ENCODE results near the gene CTAGE9.

Gene CTAGE9

DNA sequence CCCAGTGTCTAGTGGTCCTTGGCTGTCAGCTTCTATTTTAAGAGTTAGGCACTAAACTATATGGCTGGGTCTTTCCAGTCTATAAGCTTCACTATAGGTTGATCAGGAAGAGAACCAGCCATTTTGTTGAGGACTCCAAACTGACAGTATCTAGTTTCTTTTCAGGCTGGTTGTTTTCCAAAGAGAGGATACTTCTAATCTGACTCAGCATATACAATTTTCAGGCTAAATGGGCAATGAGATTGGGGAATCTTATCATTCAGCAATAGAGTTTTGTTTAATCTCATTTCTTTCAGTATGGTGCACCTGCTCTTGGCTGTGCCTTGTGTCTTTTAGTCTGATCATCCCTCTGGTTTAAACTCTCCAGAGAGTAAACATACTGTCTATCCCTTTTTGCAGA, 20.4 kb upstream of the CTAGE9 start:
- TF ChIP-seq, protein P1, sequence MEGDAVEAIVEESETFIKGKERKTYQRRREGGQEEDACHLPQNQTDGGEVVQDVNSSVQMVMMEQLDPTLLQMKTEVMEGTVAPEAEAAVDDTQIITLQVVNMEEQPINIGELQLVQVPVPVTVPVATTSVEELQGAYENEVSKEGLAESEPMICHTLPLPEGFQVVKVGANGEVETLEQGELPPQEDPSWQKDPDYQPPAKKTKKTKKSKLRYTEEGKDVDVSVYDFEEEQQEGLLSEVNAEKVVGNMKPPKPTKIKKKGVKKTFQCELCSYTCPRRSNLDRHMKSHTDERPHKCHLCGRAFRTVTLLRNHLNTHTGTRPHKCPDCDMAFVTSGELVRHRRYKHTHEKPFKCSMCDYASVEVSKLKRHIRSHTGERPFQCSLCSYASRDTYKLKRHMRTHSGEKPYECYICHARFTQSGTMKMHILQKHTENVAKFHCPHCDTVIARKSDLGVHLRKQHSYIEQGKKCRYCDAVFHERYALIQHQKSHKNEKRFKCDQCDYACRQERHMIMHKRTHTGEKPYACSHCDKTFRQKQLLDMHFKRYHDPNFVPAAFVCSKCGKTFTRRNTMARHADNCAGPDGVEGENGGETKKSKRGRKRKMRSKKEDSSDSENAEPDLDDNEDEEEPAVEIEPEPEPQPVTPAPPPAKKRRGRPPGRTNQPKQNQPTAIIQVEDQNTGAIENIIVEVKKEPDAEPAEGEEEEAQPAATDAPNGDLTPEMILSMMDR (IDR thresholded peaks at IDR 0.05; ENCODE audit: insufficient read depth, low read length, poor library complexity, severe bottlenecking), result no peak
- DNase-seq (ENCODE audit: extremely low read depth, insufficient read length), result no peak
- no peaks in the 10 kb centered on the region; the same call in 1 of the 2 replicates for H3K27me3 ChIP-seq (replicated peaks; ENCODE audit: control insufficient read depth, insufficient read depth, low read length)
- no peaks in the 10 kb centered on the region for H3K36me3 ChIP-seq (ENCODE audit: control insufficient read depth, insufficient read depth, low read length)
- H3K4me3 ChIP-seq (replicated peaks; ENCODE audit: low read depth, low read length), result no peak overlapping the region

DNA sequence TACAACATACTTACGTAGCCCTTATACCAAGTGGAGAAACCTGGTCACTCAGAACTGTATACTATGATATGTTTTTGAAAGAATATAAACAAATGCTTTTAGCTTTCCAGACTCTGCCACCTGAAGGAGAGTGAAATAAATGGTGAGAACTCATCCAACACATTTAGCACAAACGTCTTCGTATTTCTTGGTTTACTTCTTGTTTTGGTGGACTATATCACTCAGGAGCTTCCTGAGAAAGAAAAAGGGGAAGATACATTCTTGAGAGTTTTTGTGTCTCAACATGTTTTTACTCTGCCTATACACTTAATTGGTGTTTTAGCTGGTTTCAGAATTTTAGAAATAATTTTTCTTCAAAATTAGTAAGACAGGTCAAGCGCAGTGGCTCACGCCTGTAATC, 19.4 kb upstream of the CTAGE9 start:
- TF ChIP-seq, protein P1 (IDR thresholded peaks at IDR 0.05; ENCODE audit: insufficient read depth, low read length, poor library complexity, severe bottlenecking), result no peak
- no peak for DNase-seq (ENCODE audit: extremely low read depth, insufficient read length)
- H3K4me3 ChIP-seq (replicated peaks; ENCODE audit: low read depth, low read length), result no peak overlapping the region
- no peaks in the 10 kb centered on the region; the same call in 1 of the 2 replicates for H3K27me3 ChIP-seq (replicated peaks; ENCODE audit: control insufficient read depth, insufficient read depth, low read length)
- no peaks in the 10 kb centered on the region for H3K36me3 ChIP-seq (ENCODE audit: control insufficient read depth, insufficient read depth, low read length)

DNA sequence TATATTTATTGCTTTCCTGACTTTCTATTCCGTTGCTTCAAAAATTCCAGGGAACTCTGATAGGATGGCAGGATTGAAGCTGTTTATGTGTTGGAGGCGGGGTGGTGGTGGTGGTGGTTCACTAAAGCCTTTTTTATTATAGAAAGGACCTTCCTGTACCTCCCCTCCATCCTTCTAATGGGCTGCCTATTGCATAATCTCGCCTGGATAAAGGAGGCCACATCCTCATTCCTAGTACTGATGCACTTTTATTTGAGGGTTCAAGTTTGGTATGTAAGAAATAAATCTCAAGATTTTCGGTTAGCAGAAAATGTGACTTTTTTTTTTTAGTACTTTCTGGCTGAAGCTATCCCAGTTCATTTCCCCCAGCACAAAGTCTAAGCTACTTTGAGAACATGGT, 18.7 kb upstream of the CTAGE9 start:
- DNase-seq (ENCODE audit: extremely low read depth, insufficient read length), result no peak
- Histone ChIP-seq H3K27me3 (replicated peaks; ENCODE audit: control insufficient read depth, insufficient read depth, low read length) (no peaks in the 10 kb centered on the region; the same call in 1 of the 2 replicates), H3K36me3 (ENCODE audit: control insufficient read depth, insufficient read depth, low read length) (no peaks in the 10 kb centered on the region), H3K4me3 (replicated peaks; ENCODE audit: low read depth, low read length) (no peak overlapping the region)
- TF ChIP-seq, protein P1 (IDR thresholded peaks at IDR 0.05; ENCODE audit: insufficient read depth, low read length, poor library complexity, severe bottlenecking), result no peak

DNA sequence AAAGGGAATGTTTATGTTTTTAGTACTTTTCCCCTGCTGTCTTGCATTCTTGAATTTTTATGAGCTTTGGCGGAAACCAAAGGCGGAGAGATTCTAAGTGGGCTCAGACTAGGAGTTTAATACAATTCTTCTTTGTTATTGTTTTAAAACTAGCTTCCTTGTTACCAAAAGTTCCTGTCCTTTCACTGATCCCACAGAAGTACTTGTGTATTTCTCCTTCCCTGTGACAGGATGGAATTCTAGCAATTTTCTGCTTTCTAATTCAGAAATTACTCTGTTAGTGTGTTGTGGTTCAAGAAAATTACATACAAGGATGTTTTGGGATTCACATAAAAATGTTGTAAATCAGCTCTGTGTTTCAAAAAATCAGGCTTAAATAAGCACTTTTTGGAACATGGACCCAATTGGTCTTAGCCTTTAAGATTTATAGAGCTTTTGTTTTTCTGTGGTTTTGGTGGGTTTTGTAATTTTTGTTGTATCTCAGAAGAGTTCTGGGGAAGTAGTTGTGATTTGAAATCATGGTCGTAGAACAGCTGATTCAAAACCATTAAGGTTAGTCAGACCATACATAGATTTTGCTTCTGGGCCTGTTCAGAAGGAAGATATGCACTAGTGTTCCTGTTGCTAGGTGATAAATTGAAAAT, 17.6 kb upstream of the CTAGE9 start:
- H3K36me3 ChIP-seq (ENCODE audit: control insufficient read depth, insufficient read depth, low read length), result no peaks in the 10 kb centered on the region
- no peaks in the 10 kb centered on the region; the same call in 1 of the 2 replicates for H3K27me3 ChIP-seq (replicated peaks; ENCODE audit: control insufficient read depth, insufficient read depth, low read length)
- no peak for DNase-seq (ENCODE audit: extremely low read depth, insufficient read length)
- TF ChIP-seq, protein P1 (IDR thresholded peaks at IDR 0.05; ENCODE audit: insufficient read depth, low read length, poor library complexity, severe bottlenecking), result no peak
- H3K4me3 ChIP-seq (replicated peaks; ENCODE audit: low read depth, low read length), result no peak overlapping the region

DNA sequence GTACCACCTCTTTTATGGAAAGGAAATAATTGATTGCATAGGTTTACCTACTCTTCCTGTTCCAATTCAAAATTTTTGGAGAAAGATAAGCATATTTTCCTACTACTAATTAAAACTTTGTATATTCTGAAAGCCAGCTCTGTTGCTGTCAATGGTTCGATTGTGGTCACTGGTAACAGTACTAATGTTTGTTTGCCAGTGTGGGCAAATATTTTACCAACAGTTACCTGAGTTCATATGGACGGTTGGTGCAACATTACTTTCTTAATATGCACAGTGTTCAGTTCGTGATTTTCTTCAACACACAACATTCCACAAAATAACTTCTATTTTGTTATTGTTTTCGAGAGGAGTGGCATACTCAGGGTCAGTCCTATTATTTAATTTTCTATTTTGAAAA, 17.1 kb upstream of the CTAGE9 start:
- H3K27me3 ChIP-seq (replicated peaks; ENCODE audit: control insufficient read depth, insufficient read depth, low read length), result no peaks in the 10 kb centered on the region; the same call in 1 of the 2 replicates
- H3K4me3 ChIP-seq (replicated peaks; ENCODE audit: low read depth, low read length), result no peak overlapping the region
- TF ChIP-seq, protein P1 (IDR thresholded peaks at IDR 0.05; ENCODE audit: insufficient read depth, low read length, poor library complexity, severe bottlenecking), result no peak
- DNase-seq (ENCODE audit: extremely low read depth, insufficient read length), result no peak
- H3K36me3 ChIP-seq (ENCODE audit: control insufficient read depth, insufficient read depth, low read length), result no peaks in the 10 kb centered on the region

DNA sequence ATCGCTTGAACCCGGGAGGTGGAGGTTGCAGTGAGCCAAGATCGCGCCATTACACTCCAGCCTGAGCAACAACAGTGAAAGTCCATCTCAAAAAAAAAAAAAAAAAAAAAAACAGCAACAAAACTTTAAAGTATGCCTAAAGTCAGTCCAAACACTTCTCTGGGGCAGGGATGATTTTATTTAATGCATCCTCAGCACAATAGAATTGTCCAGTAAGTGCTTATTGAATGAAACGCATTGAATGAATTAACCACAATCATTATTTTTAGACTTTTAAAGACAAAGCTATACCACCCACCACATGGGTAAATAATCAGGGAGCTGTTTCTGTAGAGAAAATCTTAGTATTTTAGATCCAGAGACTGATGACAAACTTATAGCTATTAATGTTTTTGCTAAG, 16.6 kb upstream of the CTAGE9 start:
- Histone ChIP-seq H3K36me3 (ENCODE audit: control insufficient read depth, insufficient read depth, low read length) (no peaks in the 10 kb centered on the region), H3K4me3 (replicated peaks; ENCODE audit: low read depth, low read length) (no peak overlapping the region), H3K27me3 (replicated peaks; ENCODE audit: control insufficient read depth, insufficient read depth, low read length) (no peaks in the 10 kb centered on the region; the same call in 1 of the 2 replicates)
- TF ChIP-seq, protein P1 (IDR thresholded peaks at IDR 0.05; ENCODE audit: insufficient read depth, low read length, poor library complexity, severe bottlenecking), result no peak
- DNase-seq (ENCODE audit: extremely low read depth, insufficient read length), result no peak
